Measurements from ENCODE around the gene ACSM6. TPM values are rescaled to one million over a fixed set of nuclear protein-coding genes. Genes with fewer than 3 reads are reported as not detected.

Gene ACSM6
- total RNA-seq, 4 donors from 2014 or later = not detected

GRCh38 chr10:95248989-95249388 lies 55.0 kb downstream of the ACSM6 start:
- WGBS, 2 donors = no CpG with 5 or more reads among the region's 3 CpGs
- Histone ChIP-seq H3K4me1 (peaks cover 15 to 47% (median 28%) of the 10 kb centered on the region in 3 donors), H3K4me3 (no peak overlapping the region), H3K27me3 (no peaks in the 10 kb centered on the region), H3K36me3 (peaks cover 0 to 72% (median 7%) of the 10 kb centered on the region in 3 donors), H3K27ac (peak overlapping the region; percentile 32 to 84 (median 64)), H3K9me3 (no peaks in the 10 kb centered on the region)
- no peak for TF ChIP-seq POLR2A (IDR thresholded peaks at IDR 0.05)
- TF ChIP-seq, protein P1, sequence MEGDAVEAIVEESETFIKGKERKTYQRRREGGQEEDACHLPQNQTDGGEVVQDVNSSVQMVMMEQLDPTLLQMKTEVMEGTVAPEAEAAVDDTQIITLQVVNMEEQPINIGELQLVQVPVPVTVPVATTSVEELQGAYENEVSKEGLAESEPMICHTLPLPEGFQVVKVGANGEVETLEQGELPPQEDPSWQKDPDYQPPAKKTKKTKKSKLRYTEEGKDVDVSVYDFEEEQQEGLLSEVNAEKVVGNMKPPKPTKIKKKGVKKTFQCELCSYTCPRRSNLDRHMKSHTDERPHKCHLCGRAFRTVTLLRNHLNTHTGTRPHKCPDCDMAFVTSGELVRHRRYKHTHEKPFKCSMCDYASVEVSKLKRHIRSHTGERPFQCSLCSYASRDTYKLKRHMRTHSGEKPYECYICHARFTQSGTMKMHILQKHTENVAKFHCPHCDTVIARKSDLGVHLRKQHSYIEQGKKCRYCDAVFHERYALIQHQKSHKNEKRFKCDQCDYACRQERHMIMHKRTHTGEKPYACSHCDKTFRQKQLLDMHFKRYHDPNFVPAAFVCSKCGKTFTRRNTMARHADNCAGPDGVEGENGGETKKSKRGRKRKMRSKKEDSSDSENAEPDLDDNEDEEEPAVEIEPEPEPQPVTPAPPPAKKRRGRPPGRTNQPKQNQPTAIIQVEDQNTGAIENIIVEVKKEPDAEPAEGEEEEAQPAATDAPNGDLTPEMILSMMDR (IDR thresholded peaks at IDR 0.05) = no peak
- no peak for DNase-seq
- intact Hi-C loops (cut with DNase I) = no loop called here

GRCh38 chr10:95249467-95249866 lies 55.4 kb downstream of the ACSM6 start:
- Histone ChIP-seq H3K27ac (peak overlapping the region; percentile 32 to 84 (median 64)), H3K36me3 (peaks cover 0 to 72% (median 7%) of the 10 kb centered on the region in 3 donors), H3K4me3 (no peak overlapping the region), H3K27me3 (no peaks in the 10 kb centered on the region), H3K4me1 (peaks cover 15 to 52% (median 28%) of the 10 kb centered on the region in 3 donors), H3K9me3 (no peaks in the 10 kb centered on the region)
- no peak for DNase-seq
- intact Hi-C loops (cut with DNase I) = no loop called here
- 76 to 82% methylated on average over 3 of the region's 3 CpGs for WGBS, 2 donors
- no peak for TF ChIP-seq POLR2A (IDR thresholded peaks at IDR 0.05)
- TF ChIP-seq, protein P1 (IDR thresholded peaks at IDR 0.05) = no peak

DNA sequence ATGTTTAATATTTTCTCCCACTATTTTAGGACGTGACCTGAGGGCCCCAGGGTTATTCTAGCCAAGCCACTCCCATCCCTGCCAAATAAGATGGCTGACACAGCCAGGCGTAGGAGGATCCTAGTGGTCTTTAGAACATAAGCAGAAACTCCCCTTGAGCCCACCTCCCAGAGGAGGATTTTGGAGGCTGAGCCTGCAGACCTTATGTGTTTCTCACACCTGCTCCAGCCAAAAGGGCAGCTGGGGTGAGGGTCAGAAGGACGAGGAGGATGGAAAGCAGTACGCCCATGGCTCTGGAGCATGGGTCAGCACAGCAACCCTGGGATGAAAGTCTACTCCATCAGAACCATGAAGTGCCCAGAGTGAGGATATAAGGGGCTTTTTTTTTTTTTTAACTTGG lies 56.8 kb downstream of the ACSM6 start:
- intact Hi-C loops (cut with DNase I) = no loop called here
- Histone ChIP-seq H3K4me3 (no peak overlapping the region), H3K36me3 (peaks cover 0 to 63% (median 6%) of the 10 kb centered on the region in 3 donors), H3K27me3 (no peaks in the 10 kb centered on the region), H3K27ac (no peak overlapping the region), H3K9me3 (no peaks in the 10 kb centered on the region), H3K4me1 (peaks cover 15 to 55% (median 28%) of the 10 kb centered on the region in 3 donors)
- WGBS, 2 donors = 82 to 91% methylated on average over 4 of the region's 4 CpGs
- DNase-seq = no peak
- TF ChIP-seq, protein P1 (IDR thresholded peaks at IDR 0.05) = no peak
- no peak for TF ChIP-seq POLR2A (IDR thresholded peaks at IDR 0.05)

- H3K4me3 ChIP-seq = no peak overlapping the region
- H3K36me3 ChIP-seq = peaks cover 0 to 68% (median 0%) of the 10 kb centered on the region in 3 donors
- peaks cover 0 to 5% (median 0%) of the 10 kb centered on the region in 3 donors for H3K9me3 ChIP-seq
- no peak for TF ChIP-seq POLR2A (IDR thresholded peaks at IDR 0.05)
- TF ChIP-seq, protein P1 (IDR thresholded peaks at IDR 0.05) = no peak
- intact Hi-C loops (cut with DNase I) = no loop called here
- H3K4me1 ChIP-seq = peaks cover under 1 to 37% (median 11%) of the 10 kb centered on the region in 3 donors
- 54 to 64% methylated on average over 2 of the region's 2 CpGs for WGBS, 2 donors
- no peak for DNase-seq
- peak overlapping the region in 1 of 4 donors; percentile 10 for H3K27ac ChIP-seq
- H3K27me3 ChIP-seq = no peaks in the 10 kb centered on the region
Measured at GRCh38 chr10:95253007-95253406, 59.0 kb downstream of the ACSM6 start.

GRCh38 chr10:95253686-95254085 lies 59.6 kb downstream of the ACSM6 start:
- H3K9me3 ChIP-seq = peaks cover 0 to 5% (median 0%) of the 10 kb centered on the region in 3 donors
- 84 to 90% methylated on average over 2 of the region's 2 CpGs for WGBS, 2 donors
- intact Hi-C loops (cut with DNase I) = no loop called here
- H3K4me3 ChIP-seq = no peak overlapping the region
- peaks cover 0 to 73% (median 0%) of the 10 kb centered on the region in 3 donors for H3K36me3 ChIP-seq
- TF ChIP-seq, protein P1 (IDR thresholded peaks at IDR 0.05) = no peak
- no peak for TF ChIP-seq POLR2A (IDR thresholded peaks at IDR 0.05)
- no peak overlapping the region for H3K27ac ChIP-seq
- no peak for DNase-seq
- H3K4me1 ChIP-seq = peaks cover 0 to 30% (median 8%) of the 10 kb centered on the region in 3 donors
- no peaks in the 10 kb centered on the region for H3K27me3 ChIP-seq
